HG03135 (cell line): Measurements from ENCODE around the gene PIANP.
A peak's percentile ranks its signal among the peaks of the same experiment; 100 is the strongest.
"Not testable (repeated sequence)": the region's sequence is repeated elsewhere in the genome, so short reads cannot be mapped to it uniquely, and the experiment has no call there.

ENCODE experiments used
- ATAC-seq: cut with Tn5 transposase; IDR thresholded peaks from one replicate; pipeline ENCODE4 v1.9.1; 2021; ENCODE audit warnings: mild to moderate bottlenecking, moderate library complexity; ENCODE audit not compliant: unreplicated experiment

PIANP gene

GRCh38 chr12:6708351-6708750 is 7.7 kb upstream of the PIANP start:
- not testable (repeated sequence) for ATAC-seq

DNA sequence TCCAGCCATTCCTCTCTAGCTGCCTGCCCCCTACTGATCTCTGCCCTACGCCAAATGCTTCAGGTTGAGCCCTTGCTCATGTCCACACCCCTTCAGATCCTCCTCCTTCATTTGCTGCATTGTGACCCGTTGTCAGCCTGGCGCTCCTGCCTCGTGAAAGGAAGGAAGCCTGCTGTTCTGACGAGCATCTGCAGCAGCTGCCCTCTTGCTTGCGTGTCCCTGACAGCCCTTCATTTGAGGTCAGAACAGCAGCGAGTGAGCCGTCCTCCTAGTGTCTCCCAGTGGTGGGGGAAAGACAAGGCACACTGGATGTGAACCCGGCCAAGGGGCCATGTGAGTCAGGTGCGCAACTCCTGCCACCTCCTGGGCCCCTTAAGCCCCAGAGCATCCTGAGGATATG is 3.0 kb upstream of the PIANP start:
- no peak for ATAC-seq

DNA sequence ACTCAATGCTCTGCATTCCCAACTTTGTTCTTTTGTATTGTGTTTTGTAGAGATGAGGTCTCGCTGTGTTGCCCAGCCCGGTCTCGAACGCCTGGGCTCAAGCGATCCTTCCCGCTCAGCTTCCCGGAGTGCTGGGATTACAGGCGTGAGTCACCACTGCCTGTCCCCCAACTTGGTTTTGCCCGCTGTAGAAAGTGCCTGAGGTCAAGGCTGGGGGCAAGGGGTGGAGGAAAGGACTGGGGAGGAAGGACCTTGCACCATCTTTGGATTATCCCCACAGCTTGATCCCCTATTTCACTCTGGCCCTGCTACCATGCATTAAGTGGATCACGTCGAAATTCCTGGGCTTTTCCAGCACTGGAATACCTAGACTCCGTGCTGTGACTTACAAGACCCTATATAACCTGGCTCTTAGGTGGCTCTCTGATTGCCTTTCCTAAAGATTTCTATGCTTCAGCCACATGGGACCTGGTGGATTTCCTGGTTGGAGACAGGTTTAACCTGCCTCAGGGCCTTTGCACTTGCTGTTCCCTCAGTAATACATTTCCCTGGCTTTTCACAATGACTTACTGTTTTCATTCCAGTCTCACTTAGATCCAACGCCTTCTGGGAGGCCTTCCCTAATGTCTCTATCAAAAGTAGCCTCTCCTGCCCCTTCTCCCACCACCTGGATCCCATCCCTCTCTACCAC is 608 bp upstream of the PIANP start:
- ATAC-seq = no peak

DNA sequence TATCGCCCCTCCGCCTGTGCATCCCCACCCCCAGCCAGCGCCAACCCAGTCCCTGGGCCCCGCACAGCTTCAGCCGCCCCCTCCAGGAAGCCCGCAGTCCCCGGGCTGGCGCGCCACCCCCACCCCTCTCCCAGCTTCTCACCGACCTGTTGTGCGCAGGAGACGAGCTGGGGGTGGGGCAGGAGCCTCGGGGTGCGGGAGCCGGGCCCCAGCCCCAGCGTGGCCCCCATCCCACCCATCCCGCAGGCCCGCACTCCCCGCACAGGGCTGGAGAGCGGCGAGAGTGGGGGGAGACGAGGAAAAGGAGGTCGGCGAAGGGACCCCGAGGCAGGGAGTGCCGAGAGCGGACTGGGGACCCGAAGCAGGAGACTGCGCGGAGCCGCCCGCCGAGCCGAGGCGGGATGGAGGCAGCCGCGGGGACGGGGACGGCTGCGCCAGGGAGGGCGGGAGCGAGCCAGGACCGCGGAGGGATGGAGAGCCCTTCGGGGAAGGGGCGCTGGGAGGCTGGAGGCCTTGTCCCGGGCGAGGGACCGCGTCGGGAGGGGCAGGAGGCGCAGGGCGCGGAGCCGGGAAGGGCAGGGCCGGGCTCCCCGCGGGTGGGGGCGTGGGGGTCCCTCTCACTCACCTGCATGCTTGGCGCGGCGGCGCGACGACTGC is 498 bp downstream of the PIANP start:
- no peak for ATAC-seq

DNA sequence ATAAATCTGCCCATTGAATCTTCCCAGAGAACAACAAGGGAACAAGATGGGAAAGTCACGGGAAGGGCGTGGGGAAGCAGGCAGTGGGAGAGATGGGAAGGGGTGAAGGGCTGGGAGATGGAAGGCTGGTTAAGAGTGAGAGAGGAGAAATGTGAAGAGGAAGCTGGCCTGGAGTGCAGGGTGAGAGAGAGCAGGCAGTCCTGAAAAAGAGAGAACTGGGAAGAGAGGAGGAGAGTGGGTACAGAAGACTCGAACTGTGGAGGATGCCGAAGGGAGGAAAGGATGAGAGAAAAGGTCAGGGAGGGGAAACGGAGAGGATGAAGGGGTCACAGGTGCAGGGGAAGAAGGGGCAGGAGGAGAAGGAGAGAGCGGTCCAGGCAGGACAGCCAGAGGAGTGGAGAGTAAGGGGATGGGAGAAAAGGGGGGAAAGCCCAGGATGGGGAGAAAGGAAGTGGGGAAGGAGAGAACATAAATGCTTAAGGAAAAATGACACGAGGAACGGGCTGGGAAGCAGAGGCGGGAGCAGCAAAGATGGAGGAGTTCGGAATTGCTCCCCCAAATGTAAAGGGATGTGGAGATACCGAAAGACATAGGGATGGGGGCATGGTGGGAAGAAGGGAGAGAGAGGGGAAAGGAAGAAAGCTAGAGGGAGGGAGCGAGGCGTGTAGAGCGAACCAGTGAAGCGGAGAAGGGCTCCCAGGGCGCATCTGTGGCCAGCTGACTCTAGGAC is 1.2 kb downstream of the PIANP start:
- no peak for ATAC-seq

DNA sequence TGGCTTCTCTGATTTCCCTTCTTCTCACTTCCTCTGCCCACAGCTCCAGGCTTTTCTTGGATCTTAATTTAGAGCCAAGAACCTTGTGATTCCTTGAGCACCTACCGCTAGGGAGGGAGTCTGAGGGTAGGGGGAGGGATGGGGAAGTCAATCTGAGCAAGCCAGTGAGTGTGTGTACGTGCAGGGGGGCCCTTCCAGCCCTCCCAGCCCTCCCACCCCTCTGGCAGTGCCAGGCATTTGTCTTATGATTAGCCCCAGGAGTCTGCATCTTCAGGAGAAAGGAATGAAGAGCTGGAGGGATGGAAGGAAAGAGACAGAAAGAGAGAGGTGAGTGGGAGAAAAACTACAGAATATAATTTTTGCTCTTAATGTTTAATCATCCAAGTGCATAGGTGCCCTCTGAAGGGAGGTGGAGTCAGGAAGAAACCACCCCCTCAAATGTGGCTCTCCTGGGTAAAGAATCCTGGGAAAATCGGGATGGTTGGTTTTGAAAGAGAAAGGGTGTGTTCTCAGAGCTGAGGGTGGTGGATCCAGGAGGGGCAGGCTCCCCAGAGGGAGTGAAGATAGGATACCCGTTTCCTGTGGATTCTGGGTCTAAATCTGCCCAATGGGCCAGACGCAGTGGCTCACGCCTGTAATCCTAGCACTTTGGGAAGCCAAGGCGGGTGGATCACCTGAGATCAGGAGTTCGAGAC is 2.1 kb downstream of the PIANP start:
- ATAC-seq = no peak

GRCh38 chr12:6697584-6698351 is 2.8 kb downstream of the PIANP start:
- ATAC-seq = no peak

DNA sequence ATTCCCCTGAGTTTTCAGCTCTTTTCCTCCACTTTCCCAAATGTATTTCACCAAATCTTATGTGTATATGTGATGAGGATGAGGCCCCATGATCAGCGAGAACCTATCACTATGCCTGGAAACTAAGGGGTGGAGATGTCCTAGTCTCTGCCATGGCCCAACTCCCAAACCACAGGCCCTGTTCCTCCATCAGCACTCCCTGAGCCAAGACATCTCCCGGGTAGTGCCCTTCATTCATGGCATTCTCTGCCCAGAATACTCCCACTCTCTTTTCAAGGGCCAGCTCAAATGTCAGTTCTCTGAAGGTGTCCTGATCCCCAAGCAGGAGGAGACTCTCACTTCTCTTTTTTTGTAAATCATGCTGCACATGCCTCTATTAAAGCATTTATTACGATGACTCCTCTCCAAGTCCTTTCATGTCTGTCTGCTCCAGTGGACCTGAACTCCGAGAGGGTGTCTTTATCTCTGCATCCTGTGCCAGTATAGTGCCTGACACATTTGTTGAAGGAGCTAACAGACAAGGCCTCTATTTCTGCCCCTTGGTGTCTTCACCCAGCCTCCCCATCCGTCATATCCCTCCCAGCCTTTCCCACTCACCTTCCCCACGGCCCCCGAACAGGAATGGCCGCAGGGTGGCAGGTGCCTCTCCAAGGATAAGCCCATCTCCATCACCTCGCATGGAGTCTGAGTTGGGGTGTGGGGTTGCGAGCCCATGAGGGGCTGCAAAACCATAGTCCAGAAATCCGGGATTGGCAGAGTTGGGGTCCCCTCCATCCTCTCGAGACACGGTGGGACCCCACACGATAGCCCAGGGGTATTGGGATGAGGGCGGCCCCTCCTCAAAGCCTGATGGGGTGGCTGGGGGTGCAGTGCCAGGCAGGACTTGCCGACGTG is 3.7 kb downstream of the PIANP start:
- no peak for ATAC-seq

- no peak for ATAC-seq
These were observed 5.1 kb downstream of the PIANP start for GRCh38 chr12:6695313-6696045.

DNA sequence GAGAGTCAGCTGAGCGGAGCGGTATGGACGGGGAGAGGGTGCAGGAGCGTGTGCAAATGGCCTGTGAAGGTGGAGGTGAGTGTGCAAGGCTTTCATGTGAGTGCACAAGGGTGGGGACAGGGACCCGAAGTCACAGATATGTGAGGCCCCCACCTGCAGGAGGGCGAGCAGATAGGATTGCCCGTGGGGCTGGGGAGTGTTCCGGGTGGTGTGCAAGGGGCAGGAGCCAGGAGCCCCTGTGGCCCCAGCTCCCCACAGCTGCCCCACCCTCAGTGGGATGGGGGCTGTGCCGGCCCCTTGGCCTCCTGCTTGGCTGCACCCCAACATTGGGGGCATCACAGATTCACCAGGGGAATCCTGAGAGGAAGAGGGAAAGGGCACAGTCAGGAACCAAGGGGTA is 5.9 kb downstream of the PIANP start:
- no peak for ATAC-seq

DNA sequence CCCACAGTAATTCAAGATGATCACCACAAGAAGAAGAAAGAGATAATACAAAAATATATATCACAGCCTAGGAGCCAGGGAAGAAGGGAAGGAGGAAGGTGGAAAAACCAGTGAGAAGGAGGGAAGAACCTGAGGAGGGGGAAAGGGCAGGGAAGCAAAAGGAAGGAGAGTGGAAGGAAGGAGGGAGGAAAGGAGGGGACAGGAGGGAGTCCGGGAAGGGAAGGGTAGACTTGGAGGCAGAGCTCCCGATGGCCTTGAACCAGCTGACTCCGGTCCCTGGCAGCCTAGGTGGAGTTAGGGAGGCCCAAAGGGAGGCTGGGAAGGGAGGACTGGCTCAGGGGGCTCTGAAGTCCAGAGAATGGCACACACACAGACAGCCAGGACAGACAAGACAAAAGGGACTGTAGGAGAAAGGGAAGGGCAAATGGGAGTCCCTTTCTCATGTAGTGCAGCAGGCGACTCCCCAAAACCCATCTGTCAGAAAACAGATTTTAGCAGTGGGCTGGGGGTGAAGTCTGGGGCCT is 6.7 kb downstream of the PIANP start:
- no peak for ATAC-seq

- ATAC-seq = no peak
These were observed 7.7 kb downstream of the PIANP start for GRCh38 chr12:6692888-6693287.

DNA sequence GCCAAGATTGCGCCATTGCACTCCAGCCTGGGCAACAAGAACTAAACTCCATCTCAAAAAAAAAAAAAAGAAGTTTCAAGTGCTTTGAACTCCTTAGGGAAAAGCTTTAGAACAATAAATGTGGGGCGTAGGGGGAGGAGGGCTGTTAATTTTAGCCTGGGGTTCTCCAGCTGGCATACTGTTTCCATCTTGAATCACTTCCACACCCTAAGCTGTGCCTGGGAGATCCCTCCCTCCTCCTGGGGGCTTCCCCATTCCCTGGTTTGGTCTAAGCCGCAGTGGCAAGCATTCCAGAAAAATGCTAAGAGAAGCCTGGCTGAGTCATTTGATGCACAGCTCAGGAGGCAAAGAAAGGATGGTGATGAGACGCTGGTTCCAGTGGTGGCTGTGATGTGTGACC is 9.1 kb downstream of the PIANP start:
- no peak for ATAC-seq

GRCh38 chr12:6688999-6689882 is 11.4 kb downstream of the PIANP start, which contains the start of gene ZNF384:
TSS of gene ZNF384 (minus strand) at chr12:6689375. CDS start at chr12:6679520, 9,855 bp downstream.
- peak; percentile 73 for ATAC-seq

DNA sequence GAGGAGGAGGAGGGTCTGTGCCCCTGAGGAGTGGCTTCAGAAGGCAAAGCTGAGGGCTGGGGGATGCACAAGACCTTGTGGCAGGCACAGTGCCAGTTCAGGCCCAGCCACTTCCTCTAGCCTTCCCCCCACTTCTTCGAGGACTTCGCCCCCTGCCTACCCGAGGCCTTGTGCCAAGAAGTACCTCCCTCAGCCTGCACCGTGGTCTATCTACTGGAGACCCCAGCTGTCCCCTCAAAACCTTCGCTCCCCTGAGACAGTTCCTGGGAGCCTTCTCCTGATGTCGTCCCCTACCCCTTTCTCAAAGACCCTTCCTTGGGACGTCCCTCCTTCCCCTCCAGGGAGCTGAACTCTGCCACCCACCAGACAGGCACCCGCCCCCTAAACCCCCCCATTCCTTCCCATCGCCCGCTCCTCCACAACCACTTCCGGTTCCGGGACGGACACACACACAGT is 12.0 kb downstream of the PIANP start:
- peak; percentile 8 for ATAC-seq

GRCh38 chr12:6685814-6686213 is 14.8 kb downstream of the PIANP start:
- no peak for ATAC-seq

DNA sequence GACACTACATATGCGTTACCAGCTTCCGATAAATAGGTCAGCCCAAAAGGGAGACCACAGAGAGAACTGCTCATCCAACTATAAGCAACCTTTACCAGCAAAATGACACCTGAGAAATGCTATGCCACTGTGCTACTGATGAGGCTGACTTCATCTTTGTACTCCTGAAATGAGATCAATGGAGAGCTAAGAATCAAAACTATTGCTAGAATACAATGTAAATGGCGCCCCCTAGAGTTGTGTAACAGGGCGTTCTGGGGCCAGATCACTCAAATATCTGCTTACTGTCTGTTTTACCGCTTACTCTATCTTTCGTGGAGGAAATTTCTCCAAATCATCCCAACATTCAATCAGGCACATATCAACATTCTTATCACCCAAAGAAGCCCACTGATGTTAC is 16.0 kb downstream of the PIANP start:
- no peak for ATAC-seq

GRCh38 chr12:6676962-6677361 is 23.7 kb downstream of the PIANP start:
- no peak for ATAC-seq
